Smooth muscle cell (in vitro differentiated cells): Measurements from ENCODE around the gene TNS3. TPM values are rescaled to one million over a fixed set of nuclear protein-coding genes. Genes with fewer than 3 reads are reported as not detected.

ENCODE experiments used
- DNase-seq: peaks from one replicate; lab custom pipeline; 2025; ENCODE audit not compliant: unreplicated experiment; lab: John Stamatoyannopoulos, UW
- H2AFZ ChIP-seq: fragments of 200-600 bp; sonication (generic); 2 replicates; pipeline ENCODE4 v1.6.0; 2016; ENCODE audit warnings: antibody characterized with exemption, low read depth, mild to moderate bottlenecking
- H3F3A ChIP-seq: fragments of 200-600 bp; sonication (generic); 2 replicates; pipeline ENCODE4 v1.6.0; 2017; ENCODE audit warnings: antibody characterized with exemption, low read depth
- H3K27ac ChIP-seq: fragments of 200-600 bp; sonication (generic); 2 replicates; pipeline ENCODE4 v1.5.1; 2016; ENCODE audit warnings: low read depth, mild to moderate bottlenecking
- H3K27me3 ChIP-seq: fragments of 200-600 bp; sonication (generic); 2 replicates; pipeline ENCODE4 v1.6.1; 2016; ENCODE audit warnings: low read depth, mild to moderate bottlenecking
- H3K36me3 ChIP-seq: fragments of 200-600 bp; sonication (generic); 2 replicates; pipeline ENCODE4 v1.5.1; 2016; ENCODE audit warnings: low read depth
- H3K4me1 ChIP-seq: fragments of 200-600 bp; sonication (generic); 2 replicates; pipeline ENCODE4 v1.5.1; 2016; ENCODE audit warnings: low read depth
- H3K4me2 ChIP-seq: fragments of 200-600 bp; sonication (generic); 2 replicates; pipeline ENCODE4 v1.6.0; 2016; ENCODE audit warnings: mild to moderate bottlenecking
- H3K4me3 ChIP-seq: fragments of 200-600 bp; sonication (generic); 2 replicates; pipeline ENCODE4 v1.5.1; 2016; ENCODE audit warnings: mild to moderate bottlenecking
- H3K79me2 ChIP-seq: fragments of 200-600 bp; sonication (generic); 2 replicates; pipeline ENCODE4 v1.6.0; 2016; ENCODE audit warnings: low read depth, mild to moderate bottlenecking
- H3K9ac ChIP-seq: fragments of 200-600 bp; sonication (generic); 2 replicates; pipeline ENCODE4 v1.6.0; 2016; ENCODE audit warnings: low read depth
- H3K9me3 ChIP-seq: fragments of 200-600 bp; sonication (generic); replicated peaks from 2 replicates; pipeline ENCODE4 v1.5.1; 2016; ENCODE audit warnings: low read depth
- H4K20me1 ChIP-seq: fragments of 200-600 bp; sonication (generic); 2 replicates; pipeline ENCODE4 v1.6.0; 2016; ENCODE audit warnings: low read depth
- WGBS: methylation state at CpG from one replicate; pipeline ENCODE4 v1.1.7; 2016; ENCODE audit warnings: low lambda C conversion rate; 5-methylcytosine and 5-hydroxymethylcytosine counted together
- polyA plus RNA-seq: library from polyadenylated mRNA; unstranded; fragments of >200 nt; fragmentation: Nextera tagmentation; extraction: Ambion mirVana; gene quantifications from 2 replicates; pipeline ENCODE4 v1.2.1, GENCODE V29; 2016
- total RNA-seq: library from RNA; depleted of rRNA; stranded (reverse); fragments of >200 nt; gene quantifications from 2 replicates; pipeline ENCODE4 v1.2.3, GENCODE V29; 2014
- TF ChIP-seq, protein P1 (sequence below): fragments of 200-600 bp; sonication (generic); IDR thresholded peaks from 2 replicates; pipeline ENCODE4 v1.5.1; 2017; ENCODE audit warnings: borderline replicate concordance, mild to moderate bottlenecking, antibody characterized with exemption; ENCODE audit not compliant: insufficient read depth, poor library complexity, severe bottlenecking

Gene TNS3
- total and polyA plus RNA-seq, 2 experiments from 2014 or later: 32.6 to 50.5 TPM

GRCh38 chr7:47326808-47327207, 255.1 kb downstream of the TNS3 start:
- DNase-seq: peak; percentile 30
- Histone ChIP-seq H3K27ac (peak overlapping the region; percentile 96), H3K36me3 (no peaks in the 10 kb centered on the region), H3F3A (peaks cover 34% of the 10 kb centered on the region), H3K4me1 (peaks cover 31% of the 10 kb centered on the region), H3K27me3 (no peaks in the 10 kb centered on the region), H2AFZ (no peak overlapping the region), H4K20me1 (peaks cover 35% of the 10 kb centered on the region), H3K4me3 (peak overlapping the region; percentile 39), H3K79me2 (peaks cover 37% of the 10 kb centered on the region), H3K9ac (peak overlapping the region; percentile 79), H3K4me2 (peak overlapping the region; percentile 84), H3K9me3 (no peaks in the 10 kb centered on the region)
- WGBS: 22% methylated on average over 8 of the region's 8 CpGs
- TF ChIP-seq, protein P1, sequence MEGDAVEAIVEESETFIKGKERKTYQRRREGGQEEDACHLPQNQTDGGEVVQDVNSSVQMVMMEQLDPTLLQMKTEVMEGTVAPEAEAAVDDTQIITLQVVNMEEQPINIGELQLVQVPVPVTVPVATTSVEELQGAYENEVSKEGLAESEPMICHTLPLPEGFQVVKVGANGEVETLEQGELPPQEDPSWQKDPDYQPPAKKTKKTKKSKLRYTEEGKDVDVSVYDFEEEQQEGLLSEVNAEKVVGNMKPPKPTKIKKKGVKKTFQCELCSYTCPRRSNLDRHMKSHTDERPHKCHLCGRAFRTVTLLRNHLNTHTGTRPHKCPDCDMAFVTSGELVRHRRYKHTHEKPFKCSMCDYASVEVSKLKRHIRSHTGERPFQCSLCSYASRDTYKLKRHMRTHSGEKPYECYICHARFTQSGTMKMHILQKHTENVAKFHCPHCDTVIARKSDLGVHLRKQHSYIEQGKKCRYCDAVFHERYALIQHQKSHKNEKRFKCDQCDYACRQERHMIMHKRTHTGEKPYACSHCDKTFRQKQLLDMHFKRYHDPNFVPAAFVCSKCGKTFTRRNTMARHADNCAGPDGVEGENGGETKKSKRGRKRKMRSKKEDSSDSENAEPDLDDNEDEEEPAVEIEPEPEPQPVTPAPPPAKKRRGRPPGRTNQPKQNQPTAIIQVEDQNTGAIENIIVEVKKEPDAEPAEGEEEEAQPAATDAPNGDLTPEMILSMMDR: no peak

DNA sequence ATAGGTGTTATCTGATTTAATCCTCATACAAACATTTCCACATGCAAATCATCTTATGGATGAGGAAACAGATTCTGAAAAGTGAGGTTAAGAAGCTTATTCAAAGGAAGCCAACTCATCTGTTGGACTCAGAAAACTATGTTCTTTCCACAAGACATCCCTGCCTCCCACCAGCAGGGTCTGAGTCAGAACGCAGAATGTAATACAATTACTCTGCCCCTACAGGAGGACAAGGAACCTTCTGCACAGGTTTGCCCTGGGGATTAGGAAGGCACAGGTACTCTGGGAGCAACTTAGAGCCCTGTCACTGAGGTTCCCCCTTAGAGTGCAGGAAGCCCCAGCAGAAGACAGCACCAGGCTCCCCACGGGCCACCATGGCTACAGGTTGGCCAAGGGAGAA, 255.7 kb downstream of the TNS3 start:
- peaks cover 29% of the 10 kb centered on the region for H4K20me1 ChIP-seq
- no peaks in the 10 kb centered on the region for H3K27me3 ChIP-seq
- peak overlapping the region; percentile 79 for H3K9ac ChIP-seq
- no peak for DNase-seq
- no peaks in the 10 kb centered on the region for H3K9me3 ChIP-seq
- H3F3A ChIP-seq: peaks cover 34% of the 10 kb centered on the region
- TF ChIP-seq, protein P1: no peak
- peak overlapping the region; percentile 39 for H3K4me3 ChIP-seq
- WGBS: 39% methylated on average over 2 of the region's 2 CpGs
- peak overlapping the region; percentile 84 for H3K4me2 ChIP-seq
- peaks cover 31% of the 10 kb centered on the region for H3K4me1 ChIP-seq
- no peaks in the 10 kb centered on the region for H3K36me3 ChIP-seq
- no peak overlapping the region for H2AFZ ChIP-seq
- peaks cover 43% of the 10 kb centered on the region for H3K79me2 ChIP-seq
- H3K27ac ChIP-seq: peak overlapping the region; percentile 96

DNA sequence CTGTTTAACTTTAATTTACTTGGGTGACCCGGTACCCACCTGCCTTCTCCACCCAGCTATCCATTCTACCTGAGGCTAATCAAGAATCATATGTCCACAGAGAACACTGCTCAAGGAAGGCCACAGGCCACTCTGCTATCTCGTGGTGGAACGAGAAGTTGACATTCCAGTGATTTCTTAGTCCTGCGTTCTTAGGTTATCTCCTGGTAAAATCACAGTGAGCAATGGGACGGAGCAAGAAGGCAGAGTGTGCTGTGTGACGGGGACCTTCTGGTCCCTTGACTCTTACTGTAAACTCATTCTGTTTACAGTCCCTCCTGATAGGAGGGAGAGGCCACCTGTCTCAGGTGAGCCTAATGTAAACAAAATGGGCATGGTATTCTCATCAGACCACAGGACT, 256.6 kb downstream of the TNS3 start:
- Histone ChIP-seq H3K4me2 (peak overlapping the region; percentile 84), H3K9ac (no peak overlapping the region), H2AFZ (no peak overlapping the region), H3F3A (peaks cover 37% of the 10 kb centered on the region), H3K4me1 (peaks cover 31% of the 10 kb centered on the region), H3K27ac (no peak overlapping the region), H3K79me2 (peaks cover 49% of the 10 kb centered on the region), H3K9me3 (no peaks in the 10 kb centered on the region), H3K4me3 (no peak overlapping the region), H4K20me1 (peaks cover 28% of the 10 kb centered on the region), H3K36me3 (peaks cover 5% of the 10 kb centered on the region), H3K27me3 (no peaks in the 10 kb centered on the region)
- WGBS: 80% methylated on average over 6 of the region's 6 CpGs
- TF ChIP-seq, protein P1: no peak
- no peak for DNase-seq

DNA sequence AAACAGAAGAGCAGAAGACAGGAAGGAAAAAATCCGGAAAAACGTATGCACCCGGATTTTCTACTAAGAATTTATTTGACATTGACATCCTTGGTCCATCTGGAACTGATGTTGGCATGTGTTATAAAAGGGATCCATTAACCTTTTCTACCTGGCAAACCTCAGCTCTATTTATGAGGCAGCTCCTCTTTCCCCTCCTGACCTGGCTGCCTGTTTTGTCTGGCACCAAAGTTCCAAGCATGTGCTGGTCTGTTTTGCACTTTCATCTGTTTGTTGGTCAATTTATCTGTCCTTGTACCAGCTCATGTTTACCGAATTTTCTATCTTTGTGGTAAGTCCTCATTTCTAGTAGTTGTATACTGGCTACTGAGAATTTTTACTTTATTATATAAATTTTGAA, 258.0 kb downstream of the TNS3 start:
- H3K4me3 ChIP-seq: no peak overlapping the region
- H3K9me3 ChIP-seq: no peaks in the 10 kb centered on the region
- no peaks in the 10 kb centered on the region for H3K27me3 ChIP-seq
- H4K20me1 ChIP-seq: peaks cover 28% of the 10 kb centered on the region
- TF ChIP-seq, protein P1: no peak
- H3K4me2 ChIP-seq: no peak overlapping the region
- DNase-seq: no peak
- H2AFZ ChIP-seq: no peak overlapping the region
- peaks cover 9% of the 10 kb centered on the region for H3K36me3 ChIP-seq
- WGBS: 94% methylated on average over 4 of the region's 4 CpGs
- H3K27ac ChIP-seq: no peak overlapping the region
- peaks cover 30% of the 10 kb centered on the region for H3K4me1 ChIP-seq
- peaks cover 62% of the 10 kb centered on the region for H3K79me2 ChIP-seq
- no peak overlapping the region for H3K9ac ChIP-seq
- peaks cover 28% of the 10 kb centered on the region for H3F3A ChIP-seq
